Osteoblast (primary cell): ENCODE results near the gene STEAP3. TPM values are rescaled to one million over a fixed set of nuclear protein-coding genes. Genes with fewer than 3 reads are reported as not detected.

ENCODE experiments used
- DNase-seq: peaks from one replicate; pipeline ENCODE4 v3.0.0; 2011; ENCODE audit warnings: low spot score, mixed read lengths; ENCODE audit not compliant: insufficient read length; ENCODE audit errors: missing footprints
- H2AFZ ChIP-seq: 2 replicates; pipeline ENCODE4 v1.6.0; 2011; ENCODE audit warnings: mild to moderate bottlenecking, low read length
- H3K27ac ChIP-seq: 2 replicates; pipeline ENCODE4 v1.5.1; 2011; ENCODE audit warnings: mild to moderate bottlenecking, low read depth, low read length, moderate library complexity
- H3K27me3 ChIP-seq: 2 replicates; pipeline ENCODE4 v1.6.0; 2012; ENCODE audit warnings: mild to moderate bottlenecking, control low read depth, inconsistent platforms, low read length, moderate library complexity; ENCODE audit not compliant: insufficient read depth
- H3K36me3 ChIP-seq: 2 replicates; pipeline ENCODE4 v1.5.1; 2011; ENCODE audit warnings: mild to moderate bottlenecking, low read length, control low read depth, moderate library complexity; ENCODE audit not compliant: insufficient read depth
- H3K4me1 ChIP-seq: 2 replicates; pipeline ENCODE4 v1.5.1; 2011; ENCODE audit warnings: mild to moderate bottlenecking, low read length, control low read depth, moderate library complexity; ENCODE audit not compliant: insufficient read depth
- H3K4me2 ChIP-seq: 2 replicates; pipeline ENCODE4 v1.6.0; 2011; ENCODE audit warnings: mild to moderate bottlenecking, low read length; ENCODE audit not compliant: insufficient read depth
- H3K4me3 ChIP-seq: fragments of 200-600 bp; sonication (generic); 3 replicates; pipeline ENCODE4 v1.5.1; 2012; ENCODE audit warnings: mild to moderate bottlenecking, low read length, inconsistent platforms; ENCODE audit not compliant: insufficient read depth
- H3K79me2 ChIP-seq: 2 replicates; pipeline ENCODE4 v1.6.0; 2012; ENCODE audit warnings: mild to moderate bottlenecking, low read length, control low read depth, inconsistent platforms; ENCODE audit not compliant: insufficient read depth
- H3K9me3 ChIP-seq: 2 replicates; pipeline ENCODE4 v1.5.1; 2011; ENCODE audit warnings: low read depth, low read length, control low read depth
- H4K20me1 ChIP-seq: 2 replicates; pipeline ENCODE4 v1.6.0; 2012; ENCODE audit warnings: mild to moderate bottlenecking, low read length, control low read depth; ENCODE audit not compliant: insufficient read depth
- CTCF ChIP-seq: IDR thresholded peaks from 2 replicates; pipeline ENCODE4 v1.5.1; 2011; ENCODE audit warnings: mild to moderate bottlenecking, low read depth, low read length, moderate library complexity; ENCODE audit errors: extremely low read depth
- total RNA-seq: library from RNA; depleted of rRNA; stranded (reverse); fragments of >200 nt; gene quantifications from 2 replicates; pipeline ENCODE4 v1.2.3, GENCODE V29; 2012

STEAP3 gene
- 27.4 and 40.9 TPM in 2 replicates for total RNA-seq

- Histone ChIP-seq H3K4me3 (peak within 1 kb of the TSS; percentile 82), H4K20me1 (no peaks in the 10 kb centered on the region), H3K4me1 (peaks cover 17% of the 10 kb centered on the region), H2AFZ (peak within 1 kb of the TSS; percentile 78), H3K79me2 (peaks cover 8% of the 10 kb centered on the region), H3K36me3 (no peaks in the 10 kb centered on the region), H3K27ac (no peak within 1 kb of the TSS), H3K9me3 (no peaks in the 10 kb centered on the region), H3K27me3 (no peaks in the 10 kb centered on the region), H3K4me2 (peak within 1 kb of the TSS; percentile 88)
- TF ChIP-seq CTCF: no peak
- peak; percentile 97 for DNase-seq
Measured at GRCh38 chr2:119223521-119224390, at the start of gene STEAP3. Gene STEAP3 (plus strand): TSS chr2:119223834. CDS start chr2:119231013, 7,179 bp downstream.

- H3K9me3 ChIP-seq: no peaks in the 10 kb centered on the region
- no peak overlapping the region for H2AFZ ChIP-seq
- H3K4me1 ChIP-seq: peaks cover 4% of the 10 kb centered on the region
- no peaks in the 10 kb centered on the region for H3K79me2 ChIP-seq
- no peak overlapping the region for H3K4me3 ChIP-seq
- H3K36me3 ChIP-seq: no peaks in the 10 kb centered on the region
- no peak overlapping the region for H3K4me2 ChIP-seq
- peak; percentile 88 for DNase-seq
- no peak overlapping the region for H3K27ac ChIP-seq
- H3K27me3 ChIP-seq: no peaks in the 10 kb centered on the region
- no peaks in the 10 kb centered on the region for H4K20me1 ChIP-seq
- peak; percentile 82 for TF ChIP-seq CTCF
Measured at GRCh38 chr2:119174216-119174992, 49.2 kb upstream of the STEAP3 start.

- Histone ChIP-seq H3K4me2 (no peak overlapping the region), H3K79me2 (no peaks in the 10 kb centered on the region), H3K4me3 (no peak overlapping the region), H3K27me3 (no peaks in the 10 kb centered on the region), H3K4me1 (peaks cover 8% of the 10 kb centered on the region), H3K27ac (no peak overlapping the region), H3K36me3 (no peaks in the 10 kb centered on the region), H3K9me3 (no peaks in the 10 kb centered on the region), H4K20me1 (no peaks in the 10 kb centered on the region), H2AFZ (no peak overlapping the region)
- no peak for DNase-seq
- no peak for TF ChIP-seq CTCF
Measured at GRCh38 chr2:119174993-119175347, 48.7 kb upstream of the STEAP3 start.

GRCh38 chr2:119175517-119175916 is 48.1 kb upstream of the STEAP3 start:
- Histone ChIP-seq H4K20me1 (no peaks in the 10 kb centered on the region), H3K79me2 (no peaks in the 10 kb centered on the region), H3K4me2 (no peak overlapping the region), H3K9me3 (no peaks in the 10 kb centered on the region), H3K36me3 (no peaks in the 10 kb centered on the region), H3K4me3 (no peak overlapping the region), H3K27ac (no peak overlapping the region), H2AFZ (no peak overlapping the region), H3K27me3 (no peaks in the 10 kb centered on the region), H3K4me1 (peaks cover 10% of the 10 kb centered on the region)
- TF ChIP-seq CTCF: no peak
- DNase-seq: no peak
